ENCODE measurements around the gene TAX1BP3.
A peak's percentile ranks its signal among the peaks of the same experiment; 100 is the strongest.

TAX1BP3 gene

DNA sequence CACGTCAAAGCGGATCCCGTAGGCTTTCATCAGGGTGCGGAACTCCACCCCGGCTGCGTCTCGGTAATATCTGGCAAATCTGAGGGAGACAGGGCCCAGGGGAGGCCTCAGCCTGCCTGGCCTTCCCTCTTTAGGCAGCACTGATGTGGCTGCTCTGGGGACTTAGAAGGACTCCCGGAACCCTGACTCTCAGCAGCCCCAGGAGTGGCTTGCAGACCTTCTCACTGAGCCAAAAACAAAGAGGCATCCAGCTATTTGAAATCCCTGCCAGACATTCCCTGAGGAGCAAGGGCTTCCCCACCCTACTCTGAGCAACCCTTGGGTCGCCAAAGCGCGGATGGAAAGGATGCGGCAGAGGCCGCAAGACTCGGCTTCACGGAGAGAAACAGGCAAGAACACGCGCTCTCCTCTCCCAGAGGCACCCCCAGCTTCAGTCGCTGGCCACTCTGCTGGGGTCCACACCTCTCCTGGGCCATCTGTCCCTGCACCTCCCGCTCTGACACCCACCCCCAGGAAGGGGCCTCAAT, 19.7 kb upstream of the TAX1BP3 start:
- no peak for DNase-seq

DNA sequence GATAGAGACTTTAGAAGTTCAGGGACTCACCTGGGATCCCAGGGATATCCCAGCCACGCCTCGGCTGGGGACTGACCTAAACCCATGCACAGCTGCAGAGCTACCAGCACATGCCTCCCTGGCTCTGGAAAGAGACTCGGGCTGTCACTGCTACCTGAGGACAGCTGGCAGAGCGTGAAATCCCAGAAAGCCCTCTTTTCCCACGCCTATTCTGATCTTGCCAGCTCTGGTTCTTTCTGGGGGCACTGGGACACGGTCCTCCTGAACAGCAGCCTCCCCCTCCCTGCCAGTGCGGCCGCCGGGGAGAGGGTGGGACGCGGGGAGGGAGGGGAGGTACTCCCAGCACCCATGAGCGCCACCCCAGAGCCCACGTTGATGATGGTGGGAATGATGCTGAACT, 16.8 kb upstream of the TAX1BP3 start:
- no peak for DNase-seq

DNA sequence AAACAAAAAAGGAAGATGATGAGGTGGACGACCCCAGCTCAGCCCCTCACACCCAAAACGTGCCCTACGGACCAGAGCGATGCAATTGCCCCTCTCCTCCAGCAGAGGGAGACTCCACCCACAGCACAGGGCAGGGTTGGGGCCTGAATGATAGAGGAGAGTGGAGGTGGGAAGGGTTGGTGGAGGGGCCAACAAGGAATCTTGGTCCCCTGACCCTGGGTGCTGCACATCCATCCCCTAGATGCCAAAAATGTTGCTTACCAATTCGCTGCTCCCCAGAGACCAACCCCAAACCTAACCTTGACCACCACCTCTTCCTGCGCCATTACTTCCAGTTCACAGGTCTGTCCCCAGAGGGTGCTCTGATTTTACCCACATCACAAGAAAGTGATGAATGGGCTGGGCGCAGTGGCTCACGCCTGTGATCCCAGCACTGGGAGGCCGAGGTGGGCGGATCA, 14.7 kb upstream of the TAX1BP3 start:
- peak; percentile 65 for DNase-seq

- no peak for DNase-seq
Observed at GRCh38 chr17:3682033-3682432, 13.7 kb upstream of the TAX1BP3 start.

GRCh38 chr17:3681565-3681964, 13.2 kb upstream of the TAX1BP3 start:
- no peak for DNase-seq

DNA sequence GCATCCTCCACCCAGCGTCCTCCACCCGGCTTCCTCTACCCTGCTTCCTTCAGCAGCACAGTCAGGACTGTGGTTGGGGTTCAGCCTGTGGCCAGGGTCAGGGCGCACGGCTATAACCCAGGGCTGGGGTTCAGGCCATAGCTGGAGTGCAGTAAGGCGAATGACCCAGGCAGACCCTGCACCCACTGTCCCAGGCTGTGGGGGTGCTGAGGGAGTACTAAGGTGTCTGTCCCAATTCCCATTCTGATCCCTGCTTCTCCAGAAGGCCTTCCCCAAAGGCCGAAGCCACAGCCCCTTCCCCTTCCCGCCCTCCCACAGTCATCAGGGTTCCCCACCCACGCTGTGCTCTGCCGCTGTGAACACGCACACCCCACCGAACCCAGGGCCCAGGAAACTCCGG, 12.7 kb upstream of the TAX1BP3 start:
- DNase-seq, result no peak

GRCh38 chr17:3679531-3680126, 11.3 kb upstream of the TAX1BP3 start:
- DNase-seq, result no peak

DNA sequence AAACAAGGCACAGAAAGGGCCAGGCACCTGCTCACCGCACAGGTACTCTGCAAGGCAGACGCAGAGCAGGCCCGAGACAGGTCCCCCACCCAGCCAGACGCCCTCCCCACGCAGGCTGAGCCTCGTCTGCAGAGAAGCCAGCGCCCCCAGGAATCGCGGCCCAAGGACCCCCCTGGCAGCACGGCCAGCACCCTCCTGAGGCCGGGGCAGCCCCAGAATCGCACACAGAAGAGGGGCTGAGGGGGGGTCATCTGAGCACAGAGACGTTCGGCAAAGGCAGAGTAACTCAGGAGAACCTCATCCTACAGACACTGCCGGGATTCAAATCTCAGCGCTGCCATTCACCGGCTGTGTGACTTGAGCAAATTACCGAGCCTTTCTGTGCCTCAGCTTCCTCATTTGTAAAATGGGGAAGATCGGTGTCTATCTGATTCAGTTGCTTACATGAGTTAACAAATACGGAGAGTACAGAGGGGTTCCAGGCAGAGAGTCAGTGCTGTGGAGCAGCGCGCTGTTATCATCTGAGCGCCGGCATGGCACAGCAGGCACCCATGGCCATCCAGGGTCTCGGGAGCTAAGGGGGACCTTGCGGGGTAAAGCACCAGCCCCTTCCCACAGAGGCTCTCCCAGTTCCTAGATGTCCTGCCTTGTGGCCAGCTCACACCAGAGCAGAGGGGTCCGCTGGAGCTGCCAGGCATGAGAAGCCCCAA, 10.6 kb upstream of the TAX1BP3 start:
- DNase-seq, result no peak

- DNase-seq, result no peak
Observed at GRCh38 chr17:3678095-3678820, 9.9 kb upstream of the TAX1BP3 start.

DNA sequence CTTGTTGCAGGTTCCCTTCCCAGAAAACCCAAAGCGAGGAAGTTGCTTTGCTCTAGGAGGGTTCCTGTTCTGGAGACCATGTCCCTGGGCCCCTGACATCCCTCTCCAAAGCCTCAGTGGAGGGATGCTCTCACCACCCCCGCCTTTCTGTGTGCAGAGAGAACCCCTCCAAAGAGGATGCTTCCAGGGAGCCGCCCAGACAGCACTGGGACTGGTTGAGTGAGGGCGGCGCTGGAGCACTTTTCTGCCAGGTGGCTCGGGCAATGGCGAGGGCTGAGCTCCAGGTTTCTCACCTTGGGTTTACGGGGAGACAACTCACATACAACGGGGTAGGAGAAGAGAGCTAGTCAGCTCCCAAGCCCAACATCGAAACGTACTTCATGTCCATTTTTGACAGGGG, 7.5 kb upstream of the TAX1BP3 start:
- no peak for DNase-seq

- DNase-seq, result no peak
Observed at GRCh38 chr17:3672571-3672970, 4.2 kb upstream of the TAX1BP3 start.

DNA sequence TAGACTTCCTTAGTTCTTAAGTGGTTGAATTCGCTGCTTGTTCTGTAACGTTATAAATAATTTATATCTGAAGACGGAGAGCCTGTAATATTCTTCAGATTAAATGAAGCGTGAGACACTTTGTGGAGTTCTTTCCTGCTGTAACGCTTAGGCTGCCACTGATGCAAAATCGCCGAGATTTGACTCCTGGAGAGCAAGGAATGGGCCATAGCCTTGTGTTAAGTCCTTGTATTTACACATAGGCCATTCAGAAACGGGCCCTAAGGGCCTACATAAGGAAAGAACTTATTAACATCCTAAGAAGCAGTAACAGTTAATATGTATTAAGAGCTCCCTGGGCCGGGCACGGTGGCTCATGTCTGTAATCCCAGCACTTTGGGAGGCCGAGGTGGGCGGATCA, 1.2 kb upstream of the TAX1BP3 start:
- DNase-seq, result no peak

DNA sequence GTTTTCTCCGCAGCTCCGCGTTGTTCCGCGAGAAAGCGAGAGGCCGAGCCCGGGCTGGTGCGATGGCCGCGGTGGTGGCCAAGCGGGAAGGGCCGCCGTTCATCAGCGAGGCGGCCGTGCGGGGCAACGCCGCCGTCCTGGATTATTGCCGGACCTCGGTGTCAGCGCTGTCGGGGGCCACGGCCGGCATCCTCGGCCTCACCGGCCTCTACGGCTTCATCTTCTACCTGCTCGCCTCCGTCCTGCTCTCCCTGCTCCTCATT, 638 bp upstream of the TAX1BP3 start:
- DNase-seq, result no peak

- no peak for DNase-seq
Observed at GRCh38 chr17:3667366-3668278, 756 bp downstream of the TAX1BP3 start.

DNA sequence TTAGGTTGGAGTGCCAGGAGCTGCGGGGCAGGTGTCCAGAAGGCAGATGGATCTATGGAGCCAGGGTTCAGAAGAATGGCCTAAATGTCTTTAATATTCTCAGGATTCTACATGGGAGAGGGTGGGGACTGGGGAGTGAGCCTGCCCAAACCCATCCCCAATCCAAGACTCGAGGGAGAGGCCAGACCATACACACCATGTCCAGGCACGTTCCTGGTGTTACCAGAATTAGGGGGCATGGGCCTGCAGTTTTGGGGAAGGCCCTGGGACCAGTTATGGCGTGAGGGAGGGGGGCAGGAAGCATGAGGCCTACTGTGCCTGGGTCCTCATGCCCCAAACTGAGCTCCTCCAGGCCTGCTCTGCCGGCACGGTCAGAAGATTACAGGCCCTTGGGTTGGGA, 1.9 kb downstream of the TAX1BP3 start:
- no peak for DNase-seq

DNA sequence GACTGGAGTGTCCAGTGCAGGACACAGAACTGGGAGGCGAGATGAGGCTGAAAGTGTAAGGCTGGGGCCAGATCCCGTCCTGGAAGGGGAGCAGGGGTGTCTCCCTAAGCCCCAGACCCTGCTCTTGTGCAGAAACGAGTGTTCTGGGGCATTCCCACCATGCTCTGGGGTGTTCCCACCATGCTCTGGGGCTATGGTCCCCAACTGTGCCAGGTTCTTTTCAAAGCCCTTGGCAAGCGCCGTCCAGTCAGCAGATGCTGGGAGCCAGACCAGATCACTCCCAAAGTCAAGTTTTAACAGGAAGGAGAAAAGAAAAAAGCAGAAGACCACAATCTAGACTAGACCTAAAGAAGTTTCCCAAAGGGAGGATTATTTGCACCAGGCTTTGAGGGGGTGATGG, 2.5 kb downstream of the TAX1BP3 start:
- no peak for DNase-seq

GRCh38 chr17:3663102-3664011, 5.0 kb downstream of the TAX1BP3 start:
- DNase-seq, result no peak

GRCh38 chr17:3660311-3660891, 8.0 kb downstream of the TAX1BP3 start:
- no peak for DNase-seq

DNA sequence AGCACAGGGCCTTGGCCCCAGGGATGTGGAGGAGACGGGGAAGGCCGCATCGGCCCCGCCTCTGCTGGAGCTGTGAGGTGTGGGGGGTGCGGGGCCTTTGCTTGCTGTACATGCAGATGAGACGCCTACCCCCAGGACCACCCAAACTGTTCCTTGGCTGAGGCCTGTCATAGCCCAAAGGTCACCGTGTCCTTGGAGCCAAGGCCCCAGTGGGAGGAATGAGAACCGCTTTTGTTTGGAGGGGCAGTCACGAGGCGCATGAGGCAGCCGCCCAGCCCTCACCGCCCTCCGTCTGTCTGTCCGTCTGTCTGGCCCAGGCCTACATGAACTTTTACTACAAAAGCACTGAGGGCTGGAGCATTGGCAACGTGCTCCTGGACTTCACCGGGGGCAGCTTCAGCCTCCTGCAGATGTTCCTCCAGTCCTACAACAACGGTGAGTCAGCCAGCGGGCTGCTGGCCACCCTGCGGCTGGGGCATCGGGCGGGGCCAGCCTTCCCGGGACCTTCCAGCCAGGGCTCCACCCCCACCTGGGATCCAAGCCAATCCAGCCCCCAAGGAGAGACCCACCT, 8.8 kb downstream of the TAX1BP3 start:
- no peak for DNase-seq

DNA sequence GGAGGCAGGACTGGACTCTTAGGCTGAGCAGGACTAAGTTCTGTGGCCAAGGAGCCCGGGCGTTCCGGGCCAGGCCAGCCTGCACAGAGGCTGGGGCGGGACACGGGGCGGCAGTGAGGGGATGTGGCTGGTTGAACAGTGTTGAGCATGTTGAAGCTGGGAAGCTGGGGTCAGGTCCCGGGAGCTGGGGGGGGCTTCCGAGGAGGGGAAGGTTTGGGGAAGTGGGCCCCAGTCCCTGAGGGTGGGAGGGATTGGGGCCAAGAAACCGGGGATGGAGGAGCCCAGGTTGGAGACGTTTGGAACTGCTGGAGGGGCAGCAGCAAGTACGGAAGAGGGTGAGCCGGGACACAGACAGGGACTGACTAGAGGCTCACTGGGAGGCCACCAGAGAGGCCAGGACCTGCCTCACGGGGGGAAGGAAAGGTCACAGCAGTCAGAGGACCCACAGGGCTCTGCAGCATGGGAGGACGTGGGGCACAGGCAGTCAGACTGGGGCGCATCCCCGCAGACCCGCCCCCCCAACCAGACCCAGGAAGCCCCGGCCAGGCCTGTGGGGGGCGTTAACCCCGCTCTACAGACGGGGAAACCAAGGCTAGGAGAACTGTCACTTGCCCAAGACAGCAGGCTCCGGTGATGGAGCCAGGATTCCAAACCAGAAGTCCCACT, 9.5 kb downstream of the TAX1BP3 start:
- no peak for DNase-seq
